ENCODE measurements around the gene ARID3C.

Gene ARID3C

DNA sequence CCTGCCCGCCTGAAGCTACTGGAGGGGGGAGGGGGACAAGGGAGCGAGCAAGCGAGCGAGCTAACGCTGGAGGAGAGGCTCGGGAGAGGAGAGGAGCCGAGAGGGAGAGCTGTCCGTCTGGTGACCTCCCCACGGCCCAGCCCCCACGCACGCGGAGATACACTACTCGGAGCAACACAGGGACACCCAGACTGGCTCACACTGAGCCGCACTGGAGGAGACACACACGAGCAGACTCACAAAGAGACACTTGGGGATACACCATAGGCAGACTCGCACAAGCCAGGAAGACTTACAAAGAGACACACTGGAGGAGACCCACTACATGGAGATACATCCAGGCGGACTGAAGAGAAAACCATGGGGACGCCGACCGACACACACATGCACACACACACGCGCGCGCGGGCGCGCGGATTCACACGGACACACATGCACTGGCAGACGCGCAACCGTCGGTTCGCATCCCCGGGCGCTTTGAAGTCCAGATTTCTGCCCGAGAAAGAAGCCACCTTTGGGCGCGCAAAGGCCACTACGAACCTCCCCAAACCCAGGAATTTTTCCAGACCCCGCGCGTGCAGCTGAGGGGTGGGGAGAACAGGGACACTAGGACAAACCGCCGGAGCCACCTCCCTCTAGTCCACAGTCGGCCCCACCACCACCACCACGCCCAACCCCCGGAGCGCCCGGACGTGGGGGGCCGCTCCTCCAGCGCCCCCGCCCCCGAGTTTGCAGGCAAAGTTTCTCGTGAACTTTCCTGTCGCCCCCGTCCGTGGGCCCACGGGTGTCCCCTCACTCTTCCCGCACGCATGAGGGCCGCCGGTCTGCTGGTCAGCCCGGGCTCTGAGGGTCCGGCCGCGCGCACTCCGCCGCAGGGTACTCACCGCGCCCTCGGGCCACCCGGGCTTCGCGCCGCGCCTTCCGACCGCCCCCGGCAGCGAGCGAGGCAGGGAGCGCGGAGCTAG is 39.9 kb downstream of the ARID3C start:
- TF ChIP-seq, protein P1, sequence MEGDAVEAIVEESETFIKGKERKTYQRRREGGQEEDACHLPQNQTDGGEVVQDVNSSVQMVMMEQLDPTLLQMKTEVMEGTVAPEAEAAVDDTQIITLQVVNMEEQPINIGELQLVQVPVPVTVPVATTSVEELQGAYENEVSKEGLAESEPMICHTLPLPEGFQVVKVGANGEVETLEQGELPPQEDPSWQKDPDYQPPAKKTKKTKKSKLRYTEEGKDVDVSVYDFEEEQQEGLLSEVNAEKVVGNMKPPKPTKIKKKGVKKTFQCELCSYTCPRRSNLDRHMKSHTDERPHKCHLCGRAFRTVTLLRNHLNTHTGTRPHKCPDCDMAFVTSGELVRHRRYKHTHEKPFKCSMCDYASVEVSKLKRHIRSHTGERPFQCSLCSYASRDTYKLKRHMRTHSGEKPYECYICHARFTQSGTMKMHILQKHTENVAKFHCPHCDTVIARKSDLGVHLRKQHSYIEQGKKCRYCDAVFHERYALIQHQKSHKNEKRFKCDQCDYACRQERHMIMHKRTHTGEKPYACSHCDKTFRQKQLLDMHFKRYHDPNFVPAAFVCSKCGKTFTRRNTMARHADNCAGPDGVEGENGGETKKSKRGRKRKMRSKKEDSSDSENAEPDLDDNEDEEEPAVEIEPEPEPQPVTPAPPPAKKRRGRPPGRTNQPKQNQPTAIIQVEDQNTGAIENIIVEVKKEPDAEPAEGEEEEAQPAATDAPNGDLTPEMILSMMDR (IDR thresholded peaks at IDR 0.05; ENCODE audit: low read depth, low read length, missing control alignments): no peak
- H3K4me3 ChIP-seq (ENCODE audit: low read depth, low read length): no peak overlapping the region
- no peak for DNase-seq (ENCODE audit: low read depth)

DNA sequence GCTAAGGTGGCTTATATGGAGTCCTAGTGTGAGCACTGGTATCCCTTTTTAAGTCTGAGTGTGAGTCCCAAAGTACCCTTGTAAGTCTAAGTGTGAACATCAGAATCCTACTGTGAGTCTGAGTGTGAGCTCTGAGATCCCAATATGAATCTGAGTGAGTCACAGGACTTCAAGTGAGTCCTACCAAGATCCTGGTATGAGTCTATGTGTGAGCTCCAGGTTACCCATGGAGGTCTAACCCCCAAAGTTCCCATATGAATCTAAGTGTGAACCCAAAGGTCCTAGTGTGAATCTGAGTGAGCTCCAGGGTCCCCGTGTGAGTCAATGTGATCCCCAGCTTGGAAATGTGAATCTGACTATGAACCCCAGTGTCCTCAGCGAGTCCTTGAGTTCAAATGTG is 41.6 kb downstream of the ARID3C start:
- DNase-seq (ENCODE audit: low read depth): no peak
- H3K4me3 ChIP-seq (ENCODE audit: low read depth, low read length): no peak overlapping the region
- TF ChIP-seq, protein P1 (IDR thresholded peaks at IDR 0.05; ENCODE audit: low read depth, low read length, missing control alignments): no peak

DNA sequence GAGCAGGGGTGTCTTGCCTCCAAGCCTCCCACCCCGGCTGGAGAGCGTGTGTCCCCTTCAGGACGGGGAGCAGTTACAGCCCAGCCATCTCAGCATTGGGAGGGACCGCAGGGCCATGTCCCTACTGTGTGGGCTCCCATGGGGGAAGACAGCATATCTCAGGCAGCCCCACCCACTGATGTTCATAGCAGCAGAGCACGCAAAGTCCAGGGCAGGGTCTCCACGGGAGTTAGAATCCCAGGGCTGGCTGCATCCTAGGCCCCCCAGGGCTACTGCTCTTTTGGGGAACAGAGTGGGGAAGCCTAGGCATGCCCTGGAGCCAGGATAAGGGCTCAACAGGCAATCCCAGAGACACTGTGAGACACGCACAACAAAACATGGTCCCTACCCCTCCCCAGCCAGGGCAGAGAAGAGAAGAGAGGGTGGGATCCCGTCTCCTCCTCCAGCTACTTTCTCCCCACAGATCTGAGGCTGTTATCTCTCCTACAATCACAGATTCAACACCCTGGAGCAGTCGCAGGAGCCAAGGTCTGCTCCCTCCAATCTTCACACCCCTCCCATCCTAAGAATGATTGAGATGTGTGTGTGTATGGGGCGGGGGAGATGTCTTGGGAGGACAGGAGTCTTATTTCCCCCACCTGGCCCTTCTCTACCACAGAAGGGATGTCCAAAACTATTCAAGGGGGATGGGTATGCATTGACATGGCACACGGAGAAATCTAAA is 42.8 kb downstream of the ARID3C start:
- no peak for DNase-seq (ENCODE audit: low read depth)
- H3K4me3 ChIP-seq (ENCODE audit: low read depth, low read length): no peak overlapping the region
- TF ChIP-seq, protein P1 (IDR thresholded peaks at IDR 0.05; ENCODE audit: low read depth, low read length, missing control alignments): no peak

DNA sequence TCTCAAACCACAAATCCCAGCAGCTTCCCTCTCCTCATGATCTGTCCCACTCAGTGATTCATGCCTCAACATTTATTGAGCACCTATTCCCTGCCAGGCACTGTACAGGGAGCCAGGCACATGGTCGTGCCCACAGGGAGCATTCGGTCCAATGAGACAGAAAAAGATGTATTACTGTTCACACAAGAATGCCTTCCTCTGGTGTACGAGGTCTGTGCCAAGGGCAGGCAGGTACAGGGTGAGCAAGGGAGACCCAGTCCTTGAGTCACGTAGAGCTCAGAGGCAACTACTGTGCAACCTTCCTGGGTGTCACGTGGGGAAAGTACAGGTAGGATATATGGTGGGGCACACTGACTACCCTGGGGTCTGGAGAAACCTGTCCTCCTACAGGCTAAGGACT is 43.9 kb downstream of the ARID3C start:
- no peak for DNase-seq (ENCODE audit: low read depth)
- TF ChIP-seq, protein P1 (IDR thresholded peaks at IDR 0.05; ENCODE audit: low read depth, low read length, missing control alignments): no peak
- H3K4me3 ChIP-seq (ENCODE audit: low read depth, low read length): no peak overlapping the region

DNA sequence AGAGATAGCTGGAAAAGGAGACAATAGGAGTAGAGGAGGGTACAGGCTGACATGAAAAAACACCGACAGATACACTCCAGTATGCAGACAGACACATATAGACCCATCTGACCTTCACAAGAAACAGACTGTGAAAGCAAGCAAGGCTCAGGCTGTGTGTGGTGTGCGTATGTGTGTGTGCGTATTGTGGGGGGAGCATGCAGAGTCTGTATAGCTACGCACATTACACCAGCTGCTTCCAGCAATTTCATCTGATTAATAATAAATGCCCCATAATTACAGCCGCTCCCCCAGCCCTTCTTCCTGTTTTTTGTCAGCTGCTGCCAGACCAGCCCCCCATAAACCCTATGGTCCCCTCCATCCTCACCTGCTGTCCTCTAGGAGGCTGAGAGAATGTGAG is 46.1 kb downstream of the ARID3C start:
- H3K4me3 ChIP-seq (ENCODE audit: low read depth, low read length): no peak overlapping the region
- no peak for DNase-seq (ENCODE audit: low read depth)
- TF ChIP-seq, protein P1 (IDR thresholded peaks at IDR 0.05; ENCODE audit: low read depth, low read length, missing control alignments): no peak

DNA sequence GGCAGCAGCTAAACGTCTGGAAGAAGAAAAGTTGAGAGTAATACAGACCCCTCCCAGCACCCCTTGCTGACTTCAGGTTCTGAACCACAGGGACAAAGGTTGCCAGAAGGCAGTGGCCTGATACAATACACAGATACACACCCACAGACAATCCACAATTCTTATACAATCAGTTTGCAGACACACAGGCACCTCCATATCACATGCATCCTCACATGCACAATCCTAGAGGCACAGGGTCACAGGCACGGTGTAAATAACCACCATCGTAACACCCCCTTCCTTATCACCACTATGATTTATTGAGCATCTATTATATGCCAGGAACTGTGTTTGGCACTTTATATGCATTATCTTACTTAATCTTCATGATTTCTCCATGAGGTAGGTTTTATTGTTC is 47.5 kb downstream of the ARID3C start:
- H3K4me3 ChIP-seq (ENCODE audit: low read depth, low read length): no peak overlapping the region
- TF ChIP-seq, protein P1 (IDR thresholded peaks at IDR 0.05; ENCODE audit: low read depth, low read length, missing control alignments): no peak
- DNase-seq (ENCODE audit: low read depth): no peak
